DND-41 (cell line): ENCODE results near the gene PPP2R2B.

ENCODE experiments used
- ATAC-seq: fragments of 200-7000 bp; cut with Tn5 transposase; 3 replicates; pipeline ENCODE4 v1.9.1; 2021; ENCODE audit warnings: low read depth; ENCODE audit not compliant: insufficient read depth
- DNase-seq: peaks from one replicate; pipeline ENCODE4 v3.0.0-alpha.2; 2020
- H2AFZ ChIP-seq: 2 replicates; pipeline ENCODE4 v1.6.0; 2012; ENCODE audit warnings: low read depth, low read length
- H3K27ac ChIP-seq: 2 replicates; pipeline ENCODE4 v1.5.1; 2012; ENCODE audit warnings: low read length, inconsistent platforms
- H3K27me3 ChIP-seq: fragments of 200-600 bp; sonication (generic); 2 replicates; pipeline ENCODE4 v1.6.0; 2012; ENCODE audit warnings: low read length, mild to moderate bottlenecking, inconsistent platforms; ENCODE audit not compliant: insufficient read depth, poor library complexity
- H3K36me3 ChIP-seq: 2 replicates; pipeline ENCODE4 v1.5.1; 2012; ENCODE audit warnings: low read length, inconsistent platforms; ENCODE audit not compliant: insufficient read depth
- H3K4me1 ChIP-seq: 2 replicates; pipeline ENCODE4 v1.5.1; 2012; ENCODE audit warnings: mild to moderate bottlenecking, low read length; ENCODE audit not compliant: insufficient read depth
- H3K4me2 ChIP-seq: 2 replicates; pipeline ENCODE4 v1.6.0; 2012; ENCODE audit warnings: mild to moderate bottlenecking, moderate library complexity, low read length, inconsistent platforms; ENCODE audit not compliant: insufficient read depth
- H3K4me3 ChIP-seq, 2 experiments: fragments of 200-600 bp in 1 of 2; shearing (Covaris generic) in 1 of 2; 2 replicates each; pipeline ENCODE4 v1.5.1; 2012 to 2016; ENCODE audit warnings: inconsistent platforms in 2 of 2, low read length in 2 of 2, mild to moderate bottlenecking in 2 of 2, low read depth in 1 of 2, moderate library complexity in 1 of 2
- H3K79me2 ChIP-seq: 2 replicates; pipeline ENCODE4 v1.6.0; 2012; ENCODE audit warnings: low read length, inconsistent platforms; ENCODE audit not compliant: insufficient read depth
- H3K9ac ChIP-seq: 2 replicates; pipeline ENCODE4 v1.6.0; 2012; ENCODE audit warnings: low read depth, mild to moderate bottlenecking, inconsistent platforms, low read length, moderate library complexity
- H3K9me3 ChIP-seq: 2 replicates; pipeline ENCODE4 v1.5.1; 2012; ENCODE audit warnings: low read length, moderate library complexity, mild to moderate bottlenecking, inconsistent platforms; ENCODE audit not compliant: insufficient read depth, severe bottlenecking
- H4K20me1 ChIP-seq: 2 replicates; pipeline ENCODE4 v1.6.0; 2012; ENCODE audit warnings: low read length; ENCODE audit not compliant: insufficient read depth
- EZH2 ChIP-seq: IDR thresholded peaks from 3 replicates; pipeline ENCODE4 v1.6.1; 2012; ENCODE audit warnings: borderline replicate concordance, low read depth, mild to moderate bottlenecking, moderate library complexity, low read length, inconsistent platforms; ENCODE audit not compliant: severe bottlenecking
- TF ChIP-seq, protein P1 (sequence below): IDR thresholded peaks from 2 replicates; pipeline ENCODE4 v1.5.1; 2012; ENCODE audit warnings: borderline replicate concordance, low read length, moderate library complexity, mild to moderate bottlenecking; ENCODE audit not compliant: poor library complexity, severe bottlenecking; ENCODE audit errors: extremely low read depth

The PPP2R2B gene

GRCh38 chr5:146681585-146682105 is 196.9 kb downstream of the PPP2R2B start:
- Histone ChIP-seq H2AFZ (no peak overlapping the region), H3K4me1 (no peaks in the 10 kb centered on the region), H3K36me3 (no peaks in the 10 kb centered on the region), H3K9ac (no peak overlapping the region), H3K27ac (no peak overlapping the region), H3K79me2 (no peaks in the 10 kb centered on the region), H3K4me2 (no peak overlapping the region), H3K27me3 (no peaks in the 10 kb centered on the region), H4K20me1 (no peaks in the 10 kb centered on the region), H3K4me3 (no peak overlapping the region), H3K9me3 (no peaks in the 10 kb centered on the region)
- DNase-seq = no peak
- TF ChIP-seq, protein P1, sequence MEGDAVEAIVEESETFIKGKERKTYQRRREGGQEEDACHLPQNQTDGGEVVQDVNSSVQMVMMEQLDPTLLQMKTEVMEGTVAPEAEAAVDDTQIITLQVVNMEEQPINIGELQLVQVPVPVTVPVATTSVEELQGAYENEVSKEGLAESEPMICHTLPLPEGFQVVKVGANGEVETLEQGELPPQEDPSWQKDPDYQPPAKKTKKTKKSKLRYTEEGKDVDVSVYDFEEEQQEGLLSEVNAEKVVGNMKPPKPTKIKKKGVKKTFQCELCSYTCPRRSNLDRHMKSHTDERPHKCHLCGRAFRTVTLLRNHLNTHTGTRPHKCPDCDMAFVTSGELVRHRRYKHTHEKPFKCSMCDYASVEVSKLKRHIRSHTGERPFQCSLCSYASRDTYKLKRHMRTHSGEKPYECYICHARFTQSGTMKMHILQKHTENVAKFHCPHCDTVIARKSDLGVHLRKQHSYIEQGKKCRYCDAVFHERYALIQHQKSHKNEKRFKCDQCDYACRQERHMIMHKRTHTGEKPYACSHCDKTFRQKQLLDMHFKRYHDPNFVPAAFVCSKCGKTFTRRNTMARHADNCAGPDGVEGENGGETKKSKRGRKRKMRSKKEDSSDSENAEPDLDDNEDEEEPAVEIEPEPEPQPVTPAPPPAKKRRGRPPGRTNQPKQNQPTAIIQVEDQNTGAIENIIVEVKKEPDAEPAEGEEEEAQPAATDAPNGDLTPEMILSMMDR = no peak
- TF ChIP-seq EZH2 = no peak
- ATAC-seq = no peak

GRCh38 chr5:146680846-146681584 is 197.5 kb downstream of the PPP2R2B start:
- no peak for ATAC-seq
- no peak for TF ChIP-seq EZH2
- TF ChIP-seq, protein P1 = no peak
- H3K9me3 ChIP-seq = no peaks in the 10 kb centered on the region

GRCh38 chr5:146675636-146676035 is 202.9 kb downstream of the PPP2R2B start:
- no peak overlapping the region for H3K9ac ChIP-seq
- no peaks in the 10 kb centered on the region for H3K36me3 ChIP-seq
- H4K20me1 ChIP-seq = no peaks in the 10 kb centered on the region
- no peak overlapping the region for H3K27ac ChIP-seq
- H3K4me3 ChIP-seq = no peak overlapping the region
- no peak for ATAC-seq
- H3K9me3 ChIP-seq = no peaks in the 10 kb centered on the region
- H2AFZ ChIP-seq = no peak overlapping the region
- TF ChIP-seq, protein P1 = no peak
- TF ChIP-seq EZH2 = no peak
- no peak for DNase-seq
- H3K4me2 ChIP-seq = no peak overlapping the region
- H3K79me2 ChIP-seq = no peaks in the 10 kb centered on the region
- H3K4me1 ChIP-seq = no peaks in the 10 kb centered on the region
- H3K27me3 ChIP-seq = peaks cover 3% of the 10 kb centered on the region

More at GRCh38 chr5:146680846-146681584, 197.5 kb downstream of the PPP2R2B start:
- H3K4me2 ChIP-seq = no peak overlapping the region
- no peak overlapping the region for H2AFZ ChIP-seq
- no peak overlapping the region for H3K9ac ChIP-seq
- H3K4me1 ChIP-seq = no peaks in the 10 kb centered on the region
- no peak for DNase-seq
- no peaks in the 10 kb centered on the region for H3K36me3 ChIP-seq
- no peaks in the 10 kb centered on the region for H3K79me2 ChIP-seq
- no peaks in the 10 kb centered on the region for H3K27me3 ChIP-seq
- H3K27ac ChIP-seq = no peak overlapping the region
- no peak overlapping the region for H3K4me3 ChIP-seq
- no peaks in the 10 kb centered on the region for H4K20me1 ChIP-seq
